Ascending aorta (tissue), 2 donors: Measurements from ENCODE around the gene SERPINB10. TPM values are rescaled to one million over a fixed set of nuclear protein-coding genes. Genes with fewer than 3 reads are reported as not detected.

ENCODE experiments used
- DNase-seq, 2 donors: peaks; one replicate each; pipeline ENCODE4 v3.0.0-alpha.2; 2019; ENCODE audit warnings: low spot score in 2 of 2
- H3K27ac ChIP-seq, 2 donors: fragments of 200-600 bp; sonication (generic); one replicate each; pipeline ENCODE4 v1.5.1; 2016 to 2017; ENCODE audit warnings: mild to moderate bottlenecking in 1 of 2
- H3K27me3 ChIP-seq: fragments of 200-600 bp; sonication (generic); one replicate; pipeline ENCODE4 v1.5.1; 2017
- H3K36me3 ChIP-seq, 2 donors: fragments of 200-600 bp; sonication (generic); one replicate each; pipeline ENCODE4 v1.5.1; 2016
- H3K4me1 ChIP-seq, 2 donors: fragments of 200-600 bp; sonication (generic); one replicate each; pipeline ENCODE4 v1.5.1; 2016 to 2017; ENCODE audit warnings: mild to moderate bottlenecking in 1 of 2
- H3K4me3 ChIP-seq, 2 donors: fragments of 200-600 bp; sonication (generic); one replicate each; pipeline ENCODE4 v1.5.1; 2016 to 2017; ENCODE audit warnings: mild to moderate bottlenecking in 1 of 2
- H3K9me3 ChIP-seq, 2 donors: fragments of 200-600 bp; sonication (generic); one replicate each; pipeline ENCODE4 v1.5.1; 2016
- CTCF ChIP-seq, 3 experiments: fragments of 200-600 bp in 2 of 3; fragments of 450-650 bp in 1 of 3; sonication (generic) in 2 of 3; IDR thresholded peaks; one replicate each; pipeline ENCODE4 v1.5.1; 2016 to 2019; ENCODE audit warnings: antibody characterized with exemption in 3 of 3, mild to moderate bottlenecking in 1 of 3, moderate library complexity in 1 of 3
- intact Hi-C: fragments of 100-400 bp; cut with DNase I; formaldehyde crosslinking; loops from one replicate; pipeline ENCODE4 v1.15.1; 2023
- total RNA-seq: library from RNA; depleted of rRNA; stranded (reverse); fragments of >200 nt; gene quantifications from one replicate; pipeline ENCODE4 v1.1.0, GENCODE V29; 2016

SERPINB10 gene
- total RNA-seq, 1 donor from 2014 or later, result not detected

DNA sequence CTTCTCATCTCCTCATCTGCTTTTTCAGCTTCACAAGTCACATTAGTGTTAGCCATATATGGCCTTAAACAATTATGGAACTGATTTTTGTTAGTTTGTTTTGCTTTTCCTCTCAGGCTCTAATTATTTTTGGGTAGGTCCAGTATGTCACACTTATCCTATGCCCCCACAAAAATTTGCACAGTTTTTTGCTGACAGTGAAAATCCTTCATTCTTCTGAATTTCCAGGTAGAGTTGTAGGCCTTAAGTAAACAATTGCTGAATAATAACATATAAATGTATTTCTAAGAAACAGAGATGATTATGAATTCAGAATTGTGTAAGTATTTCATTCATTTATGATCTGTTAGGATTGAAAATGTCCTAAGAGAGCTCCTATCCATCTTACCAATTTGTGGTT, 8.6 kb upstream of the SERPINB10 start:
- no peak for TF ChIP-seq CTCF (IDR thresholded peaks at IDR 0.05)
- H3K4me3 ChIP-seq, result no peak overlapping the region
- H3K27ac ChIP-seq, result no peak overlapping the region
- no peaks in the 10 kb centered on the region for H3K36me3 ChIP-seq
- H3K9me3 ChIP-seq, result no peaks in the 10 kb centered on the region
- no peaks in the 10 kb centered on the region for H3K27me3 ChIP-seq
- no peak for DNase-seq
- intact Hi-C loops, result no loop called here
- no peaks in the 10 kb centered on the region for H3K4me1 ChIP-seq

DNA sequence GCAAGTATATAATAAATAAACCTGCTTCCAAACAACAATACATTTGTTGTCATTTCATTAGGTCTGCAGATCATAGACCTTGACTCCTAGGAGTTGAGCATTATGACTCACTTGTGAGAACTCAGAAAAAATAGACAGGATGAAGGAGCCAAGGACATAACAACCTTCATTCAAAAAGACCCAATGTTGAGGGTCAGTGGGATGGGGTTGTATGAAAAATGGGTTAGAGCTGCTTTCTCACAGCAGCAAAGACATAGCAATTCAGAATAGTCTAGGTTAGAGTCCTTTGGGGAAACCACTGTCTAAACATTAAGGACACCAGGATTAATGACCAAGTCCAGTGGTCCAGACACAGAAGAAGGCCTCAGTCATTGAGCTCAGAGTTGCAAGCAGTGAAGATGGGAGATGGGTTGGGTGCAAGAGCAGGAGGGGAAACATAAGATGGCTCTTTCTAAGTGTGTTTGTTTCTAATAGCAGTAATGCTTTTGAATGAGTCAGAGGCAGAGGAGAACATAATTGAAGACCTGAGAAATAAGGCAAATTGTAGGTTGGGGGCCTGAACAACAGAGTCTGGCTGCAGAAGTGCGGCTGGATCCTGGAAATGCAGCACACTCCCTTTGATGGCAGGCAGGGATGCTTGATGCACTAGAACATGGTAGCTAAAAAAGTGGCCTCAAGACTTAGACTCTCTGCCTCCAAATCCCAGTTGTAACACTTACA, 3.7 kb upstream of the SERPINB10 start:
- H3K27ac ChIP-seq, result no peak overlapping the region
- H3K36me3 ChIP-seq, result no peaks in the 10 kb centered on the region
- no peaks in the 10 kb centered on the region for H3K27me3 ChIP-seq
- no peaks in the 10 kb centered on the region for H3K9me3 ChIP-seq
- TF ChIP-seq CTCF (IDR thresholded peaks at IDR 0.05), result no peak
- DNase-seq, result no peak
- intact Hi-C loops, result no loop called here
- H3K4me3 ChIP-seq, result no peak overlapping the region
- H3K4me1 ChIP-seq, result no peaks in the 10 kb centered on the region

GRCh38 chr18:63904694-63905093, 3.1 kb upstream of the SERPINB10 start:
- TF ChIP-seq CTCF (IDR thresholded peaks at IDR 0.05), result no peak
- H3K9me3 ChIP-seq, result no peaks in the 10 kb centered on the region
- H3K4me3 ChIP-seq, result no peak overlapping the region
- no peaks in the 10 kb centered on the region for H3K36me3 ChIP-seq
- H3K4me1 ChIP-seq, result no peaks in the 10 kb centered on the region
- no peaks in the 10 kb centered on the region for H3K27me3 ChIP-seq
- H3K27ac ChIP-seq, result no peak overlapping the region
- DNase-seq, result no peak
- intact Hi-C loops, result no loop called here

DNA sequence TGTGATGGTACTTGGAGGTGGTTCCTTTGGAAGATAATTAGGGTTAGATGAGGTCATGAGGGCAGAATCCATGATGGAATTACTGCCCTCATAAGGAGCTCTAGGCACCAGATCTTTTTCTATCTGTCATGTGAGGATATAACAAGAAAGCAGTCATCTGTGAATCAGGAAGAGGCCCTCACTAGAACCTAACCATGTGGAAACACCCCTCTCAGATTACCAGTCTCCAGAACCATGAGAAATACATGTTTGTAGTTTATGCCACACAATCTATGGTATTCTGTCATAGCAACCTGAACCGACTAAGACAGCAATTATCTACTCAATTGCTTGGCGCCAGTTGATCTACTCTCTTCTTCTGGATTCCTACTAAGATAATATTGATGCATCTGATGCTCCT, 2.4 kb upstream of the SERPINB10 start:
- no peaks in the 10 kb centered on the region for H3K4me1 ChIP-seq
- H3K27me3 ChIP-seq, result no peaks in the 10 kb centered on the region
- H3K36me3 ChIP-seq, result no peaks in the 10 kb centered on the region
- no peak overlapping the region for H3K4me3 ChIP-seq
- intact Hi-C loops, result no loop called here
- DNase-seq, result no peak
- no peak overlapping the region for H3K27ac ChIP-seq
- no peak for TF ChIP-seq CTCF (IDR thresholded peaks at IDR 0.05)
- no peaks in the 10 kb centered on the region for H3K9me3 ChIP-seq

GRCh38 chr18:63906056-63906455, 1.7 kb upstream of the SERPINB10 start:
- no peak for TF ChIP-seq CTCF (IDR thresholded peaks at IDR 0.05)
- H3K27ac ChIP-seq, result no peak overlapping the region
- intact Hi-C loops, result no loop called here
- no peaks in the 10 kb centered on the region for H3K9me3 ChIP-seq
- no peaks in the 10 kb centered on the region for H3K27me3 ChIP-seq
- H3K36me3 ChIP-seq, result no peaks in the 10 kb centered on the region
- no peaks in the 10 kb centered on the region for H3K4me1 ChIP-seq
- H3K4me3 ChIP-seq, result no peak overlapping the region
- no peak for DNase-seq

GRCh38 chr18:63908858-63909257, 1.1 kb downstream of the SERPINB10 start:
- Histone ChIP-seq H3K4me1 (no peaks in the 10 kb centered on the region), H3K27me3 (no peaks in the 10 kb centered on the region), H3K4me3 (no peak overlapping the region), H3K27ac (no peak overlapping the region), H3K36me3 (no peaks in the 10 kb centered on the region), H3K9me3 (no peaks in the 10 kb centered on the region)
- intact Hi-C loops, result no loop called here
- no peak for TF ChIP-seq CTCF (IDR thresholded peaks at IDR 0.05)
- no peak for DNase-seq
